Upper lobe of right lung (tissue), 1 donor: Measurements from ENCODE around the gene SLC5A11. TPM values are rescaled to one million over a fixed set of nuclear protein-coding genes. Genes with fewer than 3 reads are reported as not detected.

Experiments used
- ATAC-seq: fragments of 200-7000 bp; cut with Tn5 transposase; one replicate; pipeline ENCODE4 v1.9.1; 2020; ENCODE audit warnings: mild to moderate bottlenecking, moderate library complexity
- DNase-seq: peaks from one replicate; pipeline ENCODE4 v3.0.0-alpha.2; 2020
- H3K27ac ChIP-seq: fragments of 200-600 bp; one replicate; pipeline ENCODE4 v1.8.0; 2022
- H3K27me3 ChIP-seq: fragments of 200-600 bp; one replicate; pipeline ENCODE4 v1.8.0; 2022; ENCODE audit warnings: mild to moderate bottlenecking
- H3K36me3 ChIP-seq: fragments of 200-600 bp; one replicate; pipeline ENCODE4 v1.8.0; 2022
- H3K4me1 ChIP-seq: fragments of 200-600 bp; one replicate; pipeline ENCODE4 v1.8.0; 2022
- H3K4me3 ChIP-seq: fragments of 200-600 bp; one replicate; pipeline ENCODE4 v1.8.0; 2022; ENCODE audit warnings: mild to moderate bottlenecking
- H3K9me3 ChIP-seq: fragments of 200-600 bp; one replicate; pipeline ENCODE4 v1.8.0; 2022
- intact Hi-C: fragments of 100-400 bp; cut with DNase I; formaldehyde crosslinking; loops from one replicate; pipeline ENCODE4 v1.11.0; 2022
- total RNA-seq: library from RNA; stranded (reverse); fragmentation: NEBNext Ultra II Directional; extraction: Animal tissue kit (Norgen Biotek cat#: 25700); gene quantifications from one replicate; pipeline ENCODE4 v1.2.1, GENCODE V29; 2021
- TF ChIP-seq, protein P1 (sequence below): fragments of 200-600 bp; IDR thresholded peaks from one replicate; pipeline ENCODE4 v1.8.0; 2022; ENCODE audit warnings: antibody characterized with exemption
- donor health status: DM: no; HTN: yes; CAD: no; lungs with severe emphysema.

Gene SLC5A11
- total RNA-seq, 1 donor from 2014 or later: not detected

DNA sequence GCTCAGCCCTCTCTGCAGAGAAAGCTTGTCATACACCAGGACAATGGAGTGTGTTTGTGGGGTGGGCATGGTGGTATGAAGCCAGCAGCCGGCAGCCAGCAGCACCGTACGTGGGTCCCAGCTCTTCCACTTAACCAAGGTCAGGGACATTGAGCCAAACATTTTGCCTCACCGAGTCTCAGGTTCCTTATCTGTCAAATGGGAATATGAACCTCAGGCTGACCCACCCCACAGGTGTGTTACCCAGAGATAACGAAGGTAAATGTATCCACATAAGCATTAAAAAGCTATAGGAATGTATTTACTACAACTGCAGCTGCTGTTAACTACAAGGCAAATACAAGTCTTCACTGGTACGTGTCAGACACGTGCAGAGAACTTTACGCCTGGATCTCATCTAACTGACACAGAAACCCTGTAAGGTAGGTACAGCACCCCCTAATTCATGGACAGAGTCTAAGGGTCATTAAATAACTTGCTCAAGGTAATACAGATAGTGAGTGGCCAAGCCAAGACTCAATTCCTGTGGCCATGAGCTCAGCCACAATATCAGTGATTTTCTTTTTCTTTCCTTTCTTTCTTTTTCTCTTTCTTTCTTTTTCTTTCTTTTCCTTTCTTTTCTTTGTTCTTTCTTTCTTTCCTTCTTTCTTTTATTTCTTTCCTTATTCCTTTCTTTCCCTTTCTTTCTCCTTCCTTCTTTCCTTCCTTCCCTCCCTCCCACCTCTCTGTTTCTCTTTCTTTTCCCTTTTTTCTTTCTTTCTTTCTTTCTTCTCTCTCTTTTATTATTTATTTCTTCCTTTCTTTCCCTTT is 990 bp downstream of the SLC5A11 start:
- no peaks in the 10 kb centered on the region for H3K27me3 ChIP-seq
- intact Hi-C loops: no loop called here
- H3K27ac ChIP-seq: no peak overlapping the region
- TF ChIP-seq, protein P1, sequence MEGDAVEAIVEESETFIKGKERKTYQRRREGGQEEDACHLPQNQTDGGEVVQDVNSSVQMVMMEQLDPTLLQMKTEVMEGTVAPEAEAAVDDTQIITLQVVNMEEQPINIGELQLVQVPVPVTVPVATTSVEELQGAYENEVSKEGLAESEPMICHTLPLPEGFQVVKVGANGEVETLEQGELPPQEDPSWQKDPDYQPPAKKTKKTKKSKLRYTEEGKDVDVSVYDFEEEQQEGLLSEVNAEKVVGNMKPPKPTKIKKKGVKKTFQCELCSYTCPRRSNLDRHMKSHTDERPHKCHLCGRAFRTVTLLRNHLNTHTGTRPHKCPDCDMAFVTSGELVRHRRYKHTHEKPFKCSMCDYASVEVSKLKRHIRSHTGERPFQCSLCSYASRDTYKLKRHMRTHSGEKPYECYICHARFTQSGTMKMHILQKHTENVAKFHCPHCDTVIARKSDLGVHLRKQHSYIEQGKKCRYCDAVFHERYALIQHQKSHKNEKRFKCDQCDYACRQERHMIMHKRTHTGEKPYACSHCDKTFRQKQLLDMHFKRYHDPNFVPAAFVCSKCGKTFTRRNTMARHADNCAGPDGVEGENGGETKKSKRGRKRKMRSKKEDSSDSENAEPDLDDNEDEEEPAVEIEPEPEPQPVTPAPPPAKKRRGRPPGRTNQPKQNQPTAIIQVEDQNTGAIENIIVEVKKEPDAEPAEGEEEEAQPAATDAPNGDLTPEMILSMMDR: no peak
- no peak for ATAC-seq
- H3K4me1 ChIP-seq: no peaks in the 10 kb centered on the region
- DNase-seq: no peak
- no peak overlapping the region for H3K4me3 ChIP-seq
- H3K36me3 ChIP-seq: no peaks in the 10 kb centered on the region
- H3K9me3 ChIP-seq: no peaks in the 10 kb centered on the region

DNA sequence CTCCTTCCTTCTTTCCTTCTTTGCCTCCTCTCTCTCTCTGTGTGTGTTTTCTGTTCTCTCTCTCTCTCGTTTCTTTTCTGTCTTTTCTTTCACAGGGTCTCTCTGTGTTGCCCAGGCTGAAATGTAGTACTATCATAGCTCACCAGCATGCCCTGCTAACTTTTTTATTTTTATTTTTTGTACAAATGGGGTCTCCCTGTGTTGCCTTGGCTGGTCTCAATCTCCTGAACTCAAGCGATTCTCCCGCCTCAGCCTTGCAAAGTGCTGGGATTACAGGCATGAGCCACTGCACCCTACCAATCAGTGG is 1.5 kb downstream of the SLC5A11 start:
- no peak overlapping the region for H3K27ac ChIP-seq
- ATAC-seq: no peak
- TF ChIP-seq, protein P1: no peak
- no peaks in the 10 kb centered on the region for H3K9me3 ChIP-seq
- intact Hi-C loops: no loop called here
- H3K36me3 ChIP-seq: no peaks in the 10 kb centered on the region
- H3K27me3 ChIP-seq: no peaks in the 10 kb centered on the region
- DNase-seq: no peak
- no peak overlapping the region for H3K4me3 ChIP-seq
- no peaks in the 10 kb centered on the region for H3K4me1 ChIP-seq

DNA sequence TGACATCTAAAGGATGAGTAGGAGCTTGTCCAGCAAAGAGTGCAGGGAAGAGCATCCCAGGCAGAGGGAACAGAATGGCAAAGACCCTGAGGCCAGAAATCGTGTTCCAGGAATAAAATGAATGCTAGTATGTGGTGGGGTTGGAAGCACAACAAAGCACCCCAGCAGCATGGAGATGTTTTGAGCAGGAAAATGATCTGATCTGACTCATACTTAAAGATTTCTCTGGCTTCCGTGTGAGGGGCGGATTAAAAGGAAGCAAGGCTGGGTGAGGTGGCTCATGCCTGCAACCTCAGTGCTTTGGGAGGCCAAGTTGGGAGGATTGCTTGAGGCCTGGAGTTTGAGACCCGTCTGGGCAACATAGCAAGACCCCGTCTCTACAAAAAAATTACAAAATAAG is 2.3 kb downstream of the SLC5A11 start:
- H3K27ac ChIP-seq: no peak overlapping the region
- no peaks in the 10 kb centered on the region for H3K4me1 ChIP-seq
- H3K9me3 ChIP-seq: no peaks in the 10 kb centered on the region
- H3K27me3 ChIP-seq: no peaks in the 10 kb centered on the region
- H3K36me3 ChIP-seq: no peaks in the 10 kb centered on the region
- DNase-seq (no peak), ATAC-seq (no peak)
- no peak overlapping the region for H3K4me3 ChIP-seq
- intact Hi-C loops: no loop called here
- TF ChIP-seq, protein P1: no peak

DNA sequence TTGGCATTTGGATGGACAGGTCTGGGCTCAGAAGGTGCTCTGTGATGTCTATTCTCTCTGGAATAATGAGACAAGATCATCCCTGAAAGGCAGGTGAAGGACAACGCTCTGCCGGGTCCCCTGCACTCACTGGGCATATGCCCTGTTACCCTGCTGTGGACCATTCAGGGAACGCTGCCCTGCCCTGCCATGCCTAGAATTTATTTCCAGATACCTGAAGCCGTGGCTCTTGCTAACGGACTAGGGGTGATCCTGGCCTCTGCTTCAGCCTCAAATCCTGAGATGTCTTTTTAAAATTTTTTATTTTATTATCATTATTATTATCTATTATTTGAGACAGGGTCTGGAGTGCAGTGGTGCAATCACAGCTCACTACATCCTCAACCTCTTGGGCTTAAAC is 3.9 kb downstream of the SLC5A11 start:
- TF ChIP-seq, protein P1: no peak
- H3K9me3 ChIP-seq: no peaks in the 10 kb centered on the region
- ATAC-seq (no peak), DNase-seq (no peak)
- no peak overlapping the region for H3K4me3 ChIP-seq
- no peak overlapping the region for H3K27ac ChIP-seq
- no peaks in the 10 kb centered on the region for H3K36me3 ChIP-seq
- H3K4me1 ChIP-seq: no peaks in the 10 kb centered on the region
- intact Hi-C loops: no loop called here
- H3K27me3 ChIP-seq: no peaks in the 10 kb centered on the region

DNA sequence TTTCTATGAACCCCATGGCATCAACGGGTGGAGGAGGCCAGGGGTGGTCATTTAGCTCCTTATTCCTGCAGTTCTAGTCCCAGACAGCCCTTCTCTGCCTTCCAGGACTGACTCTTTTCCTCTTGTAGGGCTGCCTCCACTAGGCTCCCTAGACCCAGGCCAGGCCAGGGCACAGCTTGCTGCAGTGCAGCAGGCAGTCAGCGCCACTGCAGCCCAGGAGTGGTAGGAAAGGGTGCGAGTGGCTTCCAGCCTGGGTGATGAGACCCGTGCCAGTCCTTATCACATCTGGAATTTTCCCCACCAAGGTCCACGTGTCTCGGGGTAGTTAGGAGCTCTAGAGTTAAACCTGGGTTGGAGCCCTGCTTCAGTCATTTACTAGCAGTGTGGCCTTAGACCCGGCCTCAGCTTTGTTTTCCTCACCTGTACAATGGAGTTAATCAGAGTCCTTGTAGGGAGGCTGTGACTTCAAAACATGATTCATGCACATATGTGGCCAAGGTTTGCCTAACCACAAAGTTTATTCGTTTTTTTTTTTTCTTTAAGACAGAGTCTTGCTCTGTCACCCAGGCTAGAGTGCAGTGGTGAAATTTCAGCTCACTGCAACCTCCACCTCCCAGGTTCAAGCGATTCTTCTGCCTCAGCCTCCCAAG is 4.7 kb downstream of the SLC5A11 start:
- no peak overlapping the region for H3K4me3 ChIP-seq
- intact Hi-C loops: no loop called here
- no peak for ATAC-seq

More for the DNA sequence above, 4.7 kb downstream of the SLC5A11 start:
- DNase-seq: no peak
- no peaks in the 10 kb centered on the region for H3K9me3 ChIP-seq
- H3K4me1 ChIP-seq: no peaks in the 10 kb centered on the region
- H3K27me3 ChIP-seq: no peaks in the 10 kb centered on the region
- TF ChIP-seq, protein P1: no peak
- no peak overlapping the region for H3K27ac ChIP-seq
- no peaks in the 10 kb centered on the region for H3K36me3 ChIP-seq
